ENCODE data around the gene DNMT3A. TPM values are rescaled to one million over a fixed set of nuclear protein-coding genes. Genes with fewer than 3 reads are reported as not detected.

DNMT3A gene
- total RNA-seq, 4 donors from 2014 or later = 14.7 to 40.2 (median 18.3) TPM

- no peak for ATAC-seq
- Histone ChIP-seq H3K9me3 (no peaks in the 10 kb centered on the region), H3K27me3 (no peaks in the 10 kb centered on the region), H3K4me1 (peaks cover 0 to 21% (median 10%) of the 10 kb centered on the region in 3 donors), H3K4me3 (no peak overlapping the region), H3K36me3 (peaks cover 0 to 81% of the 10 kb centered on the region in 2 donors), H3K27ac (no peak overlapping the region)
- WGBS, 2 donors (ENCODE audit: low coverage in 1 of 2) = 78 to 82% methylated on average over 11 to 18 of the region's 20 CpGs
- TF ChIP-seq CTCF (IDR thresholded peaks at IDR 0.05) (no peak), EP300 (IDR thresholded peaks at IDR 0.05) (no peak), POLR2AphosphoS5 (IDR thresholded peaks at IDR 0.05) (no peak), POLR2A (IDR thresholded peaks at IDR 0.05) (no peak)
Measured at GRCh38 chr2:25233916-25234605, 107.7 kb downstream of the DNMT3A start.

- Histone ChIP-seq H3K27me3 (no peaks in the 10 kb centered on the region), H3K9me3 (no peaks in the 10 kb centered on the region), H3K4me1 (peaks cover 0 to 31% (median 15%) of the 10 kb centered on the region in 3 donors), H3K27ac (no peak overlapping the region), H3K4me3 (no peak overlapping the region), H3K36me3 (peaks cover 0 to 64% of the 10 kb centered on the region in 2 donors)
- no peak for ATAC-seq
- WGBS, 2 donors (ENCODE audit: low coverage in 1 of 2) = 83% methylated on average over 2 of the region's 12 CpGs; no CpG with 5 or more reads in 1 of the 2 donors
- no peak for TF ChIP-seq POLR2AphosphoS5 (IDR thresholded peaks at IDR 0.05)
- no peak for TF ChIP-seq CTCF (IDR thresholded peaks at IDR 0.05)
- no peak for TF ChIP-seq POLR2A (IDR thresholded peaks at IDR 0.05)
- TF ChIP-seq EP300 (IDR thresholded peaks at IDR 0.05) = no peak
Measured at GRCh38 chr2:25232248-25232825, 109.4 kb downstream of the DNMT3A start.

GRCh38 chr2:25230948-25231311, 110.8 kb downstream of the DNMT3A start:
- Histone ChIP-seq H3K36me3 (peaks cover 0 to 50% of the 10 kb centered on the region in 2 donors), H3K4me3 (no peak overlapping the region), H3K27me3 (no peaks in the 10 kb centered on the region), H3K4me1 (peaks cover 0 to 31% (median 15%) of the 10 kb centered on the region in 3 donors), H3K27ac (peak overlapping the region in 3 of 4 donors; percentile 46 to 76 (median 51)), H3K9me3 (no peaks in the 10 kb centered on the region)
- no peak for TF ChIP-seq CTCF (IDR thresholded peaks at IDR 0.05)
- no peak for TF ChIP-seq POLR2A (IDR thresholded peaks at IDR 0.05)
- TF ChIP-seq EP300 (IDR thresholded peaks at IDR 0.05) = no peak
- no peak for TF ChIP-seq POLR2AphosphoS5 (IDR thresholded peaks at IDR 0.05)
- no peak for ATAC-seq
- WGBS, 2 donors (ENCODE audit: low coverage in 1 of 2) = no CpG with 5 or more reads among the region's 8 CpGs

- H3K36me3 ChIP-seq = peaks cover 0 to 44% of the 10 kb centered on the region in 2 donors
- H3K4me1 ChIP-seq = peaks cover 0 to 31% (median 15%) of the 10 kb centered on the region in 3 donors
- WGBS, 2 donors (ENCODE audit: low coverage in 1 of 2) = 27 to 67% methylated on average over 2 of the region's 16 CpGs
- no peaks in the 10 kb centered on the region for H3K9me3 ChIP-seq
- H3K27ac ChIP-seq = peak overlapping the region in 3 of 4 donors; percentile 51 to 76 (median 57)
- no peak overlapping the region for H3K4me3 ChIP-seq
- no peaks in the 10 kb centered on the region for H3K27me3 ChIP-seq
- no peak for TF ChIP-seq CTCF (IDR thresholded peaks at IDR 0.05)
- TF ChIP-seq EP300 (IDR thresholded peaks at IDR 0.05) = no peak
- no peak for TF ChIP-seq POLR2AphosphoS5 (IDR thresholded peaks at IDR 0.05)
- no peak for TF ChIP-seq POLR2A (IDR thresholded peaks at IDR 0.05)
- no peak for ATAC-seq
Measured at GRCh38 chr2:25230198-25230947, 111.4 kb downstream of the DNMT3A start.
